GM12878 (cell line): ENCODE measurements around the gene FAM9C. TPM values are rescaled to one million over a fixed set of nuclear protein-coding genes. Genes with fewer than 3 reads are reported as not detected.

ENCODE experiments used
- ATAC-seq: fragments of 200-7000 bp; cut with Tn5 transposase; 3 replicates; pipeline ENCODE4 v1.9.1; 2020; ENCODE audit warnings: mild to moderate bottlenecking, moderate library complexity
- BruUV-seq: library from RNA; stranded (reverse); fragments of 400-500 nt; replicated peaks from 2 replicates; lab custom pipeline; 2021; lab: Mats Ljungman, UMichigan
- CTCF ChIA-PET: fragments of 300-600 bp; sonication (Branson Sonifier 250); formaldehyde crosslinking; extraction: SDS; loops from one replicate; lab custom pipeline; 2021; ENCODE audit warnings: inconsistent platforms; lab: Yijun Ruan, JAX
- POLR2A ChIA-PET: fragments of 350-600 bp; formaldehyde crosslinking; extraction: SDS; loops from one replicate; lab custom pipeline; 2021; ENCODE audit warnings: inconsistent platforms; lab: Charles Lee
- RAD21 ChIA-PET: fragments of 300-600 bp; sonication (Branson Sonifier 250); formaldehyde crosslinking; loops from one replicate; lab custom pipeline; 2023; ENCODE audit warnings: antibody characterized with exemption; ENCODE audit not compliant: unreplicated experiment; lab: Charles Lee
- SMC1A ChIA-PET: fragments of 300-600 bp; sonication (Branson Sonifier 250); formaldehyde crosslinking; loops from one replicate; lab custom pipeline; 2023; ENCODE audit not compliant: unreplicated experiment, uncharacterized antibody; lab: Charles Lee
- DNase-seq: peaks from one replicate; pipeline ENCODE4 v3.0.0-alpha.2; 2011; ENCODE audit warnings: low read depth, low spot score
- FAIRE-seq: peaks from 3 replicates; lab custom pipeline; 2011; peaks lifted over from hg19 to GRCh38; lab: Jason Lieb, UNC
- H2AFZ ChIP-seq: 2 replicates; pipeline ENCODE4 v1.6.0; 2011; ENCODE audit warnings: low read depth, low read length, control low read depth; ENCODE audit not compliant: control insufficient read depth
- H3K27ac ChIP-seq: 2 replicates; pipeline ENCODE4 v1.5.1; 2011; ENCODE audit warnings: control low read depth; ENCODE audit not compliant: control insufficient read depth, insufficient read depth
- H3K27me3 ChIP-seq, 2 experiments: replicated peaks in 1 of 2; 2 replicates each; pipeline versions ENCODE4 v1.6.0 to v1.6.1; 2011; ENCODE audit warnings: low read length in 1 of 2; ENCODE audit not compliant: control insufficient read depth in 2 of 2, insufficient read depth in 2 of 2
- H3K36me3 ChIP-seq, 2 experiments: 2 replicates each; pipeline ENCODE4 v1.5.1; 2011; ENCODE audit warnings: low read length in 1 of 2; ENCODE audit not compliant: control insufficient read depth in 2 of 2, insufficient read depth in 2 of 2
- H3K4me1 ChIP-seq: 2 replicates; pipeline ENCODE4 v1.6.1; 2011; ENCODE audit warnings: mild to moderate bottlenecking, low read length, moderate library complexity, mixed read lengths; ENCODE audit not compliant: control insufficient read depth, insufficient read depth
- H3K4me2 ChIP-seq: 2 replicates; pipeline ENCODE4 v1.6.0; 2011; ENCODE audit warnings: control low read depth; ENCODE audit not compliant: control insufficient read depth, insufficient read depth
- H3K4me3 ChIP-seq: fragments of 200-600 bp; sonication (generic); 2 replicates; pipeline ENCODE4 v1.5.1; 2016
- H3K79me2 ChIP-seq: 2 replicates; pipeline ENCODE4 v1.6.0; 2011; ENCODE audit warnings: low read length; ENCODE audit not compliant: control insufficient read depth, insufficient read depth
- H3K9ac ChIP-seq: 2 replicates; pipeline ENCODE4 v1.8.0; 2011; ENCODE audit warnings: low read length, control low read depth, mixed read lengths; ENCODE audit not compliant: control insufficient read depth, insufficient read depth
- H3K9me3 ChIP-seq: replicated peaks from 3 replicates; pipeline ENCODE4 v1.5.1; 2011; ENCODE audit warnings: mild to moderate bottlenecking, low read length; ENCODE audit not compliant: control insufficient read depth, insufficient read depth
- H4K20me1 ChIP-seq: 2 replicates; pipeline ENCODE4 v1.6.0; 2011; ENCODE audit not compliant: control insufficient read depth, insufficient read depth
- BRCA1 ChIP-seq: IDR thresholded peaks from 2 replicates; pipeline ENCODE4 v1.6.1; 2011; ENCODE audit warnings: low read depth, low read length, improper control_type of control experiment
- CHD2 ChIP-seq: IDR thresholded peaks from 2 replicates; pipeline ENCODE4 v1.6.1; 2011; ENCODE audit warnings: low read depth, low read length, improper control_type of control experiment, borderline replicate concordance
- EED ChIP-seq: sonication (generic); IDR thresholded peaks from 2 replicates; pipeline ENCODE4 v1.6.1; 2016; ENCODE audit warnings: antibody characterized with exemption, low read depth
- EP300 ChIP-seq, 2 experiments: fragments of 150-350 bp in 1 of 2; IDR thresholded peaks; 2 replicates each; pipeline ENCODE4 v1.6.1; 2011 to 2012; ENCODE audit warnings: low read depth in 2 of 2, low read length in 2 of 2, borderline replicate concordance in 1 of 2, improper control_type of control experiment in 1 of 2, inconsistent platforms in 1 of 2; ENCODE audit not compliant: control insufficient read depth in 1 of 2
- IKZF1 ChIP-seq: fragments of 450-650 bp; conservative IDR thresholded peaks from 2 replicates; pipeline ENCODE4 v1.6.1; 2017; ENCODE audit warnings: antibody characterized with exemption, mild to moderate bottlenecking
- PAX5 ChIP-seq: IDR thresholded peaks from 2 replicates; pipeline ENCODE4 v1.6.1; 2011; ENCODE audit warnings: low read depth, low read length, borderline replicate concordance
- RBBP5 ChIP-seq: fragments of 200-600 bp; sonication (generic); conservative IDR thresholded peaks from 2 replicates; pipeline ENCODE4 v1.6.1; 2016
- RUNX3 ChIP-seq: IDR thresholded peaks from 2 replicates; pipeline ENCODE4 v1.6.1; 2012; ENCODE audit warnings: low read length, inconsistent platforms
- TBL1XR1 ChIP-seq: IDR thresholded peaks from 2 replicates; pipeline ENCODE4 v1.6.1; 2012; ENCODE audit warnings: low read depth, low read length, improper control_type of control experiment
- WGBS: methylation state at CpG from one replicate; pipeline ENCODE4 v1.1.6; 2016; ENCODE audit warnings: low lambda C conversion rate; ENCODE audit not compliant: insufficient replicate concordance, insufficient coverage; ENCODE audit errors: missing lambda C conversion rate; 5-methylcytosine and 5-hydroxymethylcytosine counted together
- in situ Hi-C: fragments of 300-500 bp; cut with MboI; formaldehyde crosslinking; loops from 9 replicates; pipeline ENCODE4 v1.14.3; 2018; ENCODE audit warnings: mixed read lengths
- intact Hi-C: fragments of 100-400 bp; cut with micrococcal nuclease; formaldehyde crosslinking; loops from one replicate; pipeline ENCODE4 v1.14.2; 2022; ENCODE audit not compliant: unreplicated experiment
- polyA plus RNA-seq, 11 experiments: library from polyadenylated mRNA; depleted of rRNA in 4 of 11; unstranded in 6 of 11; stranded (reverse) in 5 of 11; fragments of >200 nt; fragmentation: Nextera tagmentation in 4 of 11; fragmentation: Illumina TruSeq in 1 of 11; extraction: Ambion mirVana in 4 of 11; extraction: Trizol in 1 of 11; gene quantifications; 1 replicate in 1 of 11; 2 replicates in 10 of 11; pipeline versions ENCODE4 v1.2.1 to v1.2.3, GENCODE V29; 2011 to 2016; ENCODE audit warnings: inconsistent platforms in 2 of 11, missing spikeins in 2 of 11, low read depth in 1 of 11
- total RNA-seq, 4 experiments: library from RNA; depleted of rRNA in 3 of 4; stranded (reverse); fragments of >200 nt in 3 of 4; fragmentation: Illumina TruSeq in 1 of 4; extraction: Trizol in 1 of 4; gene quantifications; 2 replicates each; pipeline versions ENCODE4 v1.2.1 to v1.2.3, GENCODE V29; 2013 to 2021
- TF ChIP-seq, protein P1 (sequence below): IDR thresholded peaks from 2 replicates; pipeline ENCODE4 v1.6.1; 2012; ENCODE audit warnings: improper control_type of control experiment, low read depth, low read length; ENCODE audit not compliant: insufficient replicate concordance
- TF ChIP-seq, protein P2 (sequence below): fragments of 450-650 bp; IDR thresholded peaks from 2 replicates; pipeline ENCODE4 v1.6.1; 2014; ENCODE audit warnings: mild to moderate bottlenecking
- TF ChIP-seq, protein P3 (sequence below): IDR thresholded peaks from 2 replicates; pipeline ENCODE4 v1.6.1; 2012; ENCODE audit warnings: mild to moderate bottlenecking, low read depth, low read length

Gene FAM9C
- total and polyA plus RNA-seq, 10 of the 15 experiments (the other 5 are each of a cell fraction or from before 2014, with no cell fraction given) = 0.01 to 0.03 TPM; not detected in 8

DNA sequence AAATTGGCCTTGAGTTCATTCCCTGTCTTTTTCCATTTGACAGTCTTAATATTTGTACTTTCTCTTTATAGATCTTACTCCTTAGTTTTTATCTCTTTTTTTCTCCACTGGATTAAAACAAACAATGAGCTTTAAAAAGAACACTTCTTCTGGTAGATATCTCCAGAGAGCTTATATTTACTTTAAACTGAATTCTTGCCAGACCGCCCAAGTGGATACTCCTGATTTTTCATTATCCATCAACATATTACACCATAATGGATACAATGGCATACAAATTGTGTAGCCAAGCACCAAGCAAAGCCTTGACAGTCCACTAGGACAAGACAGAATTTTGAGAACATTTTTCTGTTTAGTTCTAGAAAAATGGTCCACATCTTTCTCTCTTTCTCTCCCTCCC is 50.6 kb downstream of the FAM9C start (continued):
- TF ChIP-seq, protein P1, sequence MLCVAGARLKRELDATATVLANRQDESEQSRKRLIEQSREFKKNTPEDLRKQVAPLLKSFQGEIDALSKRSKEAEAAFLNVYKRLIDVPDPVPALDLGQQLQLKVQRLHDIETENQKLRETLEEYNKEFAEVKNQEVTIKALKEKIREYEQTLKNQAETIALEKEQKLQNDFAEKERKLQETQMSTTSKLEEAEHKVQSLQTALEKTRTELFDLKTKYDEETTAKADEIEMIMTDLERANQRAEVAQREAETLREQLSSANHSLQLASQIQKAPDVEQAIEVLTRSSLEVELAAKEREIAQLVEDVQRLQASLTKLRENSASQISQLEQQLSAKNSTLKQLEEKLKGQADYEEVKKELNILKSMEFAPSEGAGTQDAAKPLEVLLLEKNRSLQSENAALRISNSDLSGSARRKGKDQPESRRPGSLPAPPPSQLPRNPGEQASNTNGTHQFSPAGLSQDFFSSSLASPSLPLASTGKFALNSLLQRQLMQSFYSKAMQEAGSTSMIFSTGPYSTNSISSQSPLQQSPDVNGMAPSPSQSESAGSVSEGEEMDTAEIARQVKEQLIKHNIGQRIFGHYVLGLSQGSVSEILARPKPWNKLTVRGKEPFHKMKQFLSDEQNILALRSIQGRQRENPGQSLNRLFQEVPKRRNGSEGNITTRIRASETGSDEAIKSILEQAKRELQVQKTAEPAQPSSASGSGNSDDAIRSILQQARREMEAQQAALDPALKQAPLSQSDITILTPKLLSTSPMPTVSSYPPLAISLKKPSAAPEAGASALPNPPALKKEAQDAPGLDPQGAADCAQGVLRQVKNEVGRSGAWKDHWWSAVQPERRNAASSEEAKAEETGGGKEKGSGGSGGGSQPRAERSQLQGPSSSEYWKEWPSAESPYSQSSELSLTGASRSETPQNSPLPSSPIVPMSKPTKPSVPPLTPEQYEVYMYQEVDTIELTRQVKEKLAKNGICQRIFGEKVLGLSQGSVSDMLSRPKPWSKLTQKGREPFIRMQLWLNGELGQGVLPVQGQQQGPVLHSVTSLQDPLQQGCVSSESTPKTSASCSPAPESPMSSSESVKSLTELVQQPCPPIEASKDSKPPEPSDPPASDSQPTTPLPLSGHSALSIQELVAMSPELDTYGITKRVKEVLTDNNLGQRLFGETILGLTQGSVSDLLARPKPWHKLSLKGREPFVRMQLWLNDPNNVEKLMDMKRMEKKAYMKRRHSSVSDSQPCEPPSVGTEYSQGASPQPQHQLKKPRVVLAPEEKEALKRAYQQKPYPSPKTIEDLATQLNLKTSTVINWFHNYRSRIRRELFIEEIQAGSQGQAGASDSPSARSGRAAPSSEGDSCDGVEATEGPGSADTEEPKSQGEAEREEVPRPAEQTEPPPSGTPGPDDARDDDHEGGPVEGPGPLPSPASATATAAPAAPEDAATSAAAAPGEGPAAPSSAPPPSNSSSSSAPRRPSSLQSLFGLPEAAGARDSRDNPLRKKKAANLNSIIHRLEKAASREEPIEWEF = no peak
- TF ChIP-seq, protein P2, sequence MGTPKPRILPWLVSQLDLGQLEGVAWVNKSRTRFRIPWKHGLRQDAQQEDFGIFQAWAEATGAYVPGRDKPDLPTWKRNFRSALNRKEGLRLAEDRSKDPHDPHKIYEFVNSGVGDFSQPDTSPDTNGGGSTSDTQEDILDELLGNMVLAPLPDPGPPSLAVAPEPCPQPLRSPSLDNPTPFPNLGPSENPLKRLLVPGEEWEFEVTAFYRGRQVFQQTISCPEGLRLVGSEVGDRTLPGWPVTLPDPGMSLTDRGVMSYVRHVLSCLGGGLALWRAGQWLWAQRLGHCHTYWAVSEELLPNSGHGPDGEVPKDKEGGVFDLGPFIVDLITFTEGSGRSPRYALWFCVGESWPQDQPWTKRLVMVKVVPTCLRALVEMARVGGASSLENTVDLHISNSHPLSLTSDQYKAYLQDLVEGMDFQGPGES = no peak
- TF ChIP-seq EP300 (IDR thresholded peaks at IDR 0.05; ENCODE audit: borderline replicate concordance in 1 of 2, control insufficient read depth in 1 of 2, low read depth in 2 of 2, low read length in 2 of 2) = no peak

DNA sequence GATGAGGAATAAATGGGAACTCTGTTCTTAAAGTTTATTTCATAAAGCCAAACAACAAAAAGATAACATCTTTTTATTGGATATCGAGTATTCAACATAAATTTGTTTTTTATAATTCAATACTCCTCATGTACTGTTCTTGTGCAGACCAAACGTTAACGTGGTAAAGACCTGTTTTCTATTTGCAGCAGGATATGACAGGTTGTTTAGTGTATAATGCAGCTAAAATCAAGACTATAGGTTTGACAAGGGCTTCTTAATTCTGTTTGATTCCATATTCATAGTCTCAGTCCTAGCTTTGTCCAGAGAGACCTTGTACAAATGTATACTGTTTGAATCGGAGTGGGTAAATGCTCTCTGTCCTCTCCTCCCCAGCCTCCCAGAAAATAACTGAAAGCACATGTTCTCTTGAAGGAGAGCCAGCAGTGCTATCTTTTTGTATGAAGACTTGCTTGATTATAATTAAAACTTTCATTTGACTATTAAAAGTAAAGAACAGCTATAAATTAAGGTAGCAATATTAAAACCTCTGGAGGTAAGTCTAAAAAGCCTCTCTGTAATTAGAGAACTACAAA is 51.8 kb downstream of the FAM9C start:
- WGBS = 58% methylated on average over 4 of the region's 4 CpGs
- FAIRE-seq = no peak
- RAD21 ChIA-PET = interaction anchor here (1.1 to 2.2 kb wide), 4 partner anchors 12 to 98 kb away, joined by 3 to 5 read pairs (median 4); no protein-coding TSS in a partner anchor
- TF ChIP-seq TBL1XR1 (no peak), RUNX3 (no peak), IKZF1 (no peak), EED (no peak), CHD2 (no peak), PAX5 (no peak), RBBP5 (no peak), BRCA1 (no peak)
- TF ChIP-seq, protein P3, sequence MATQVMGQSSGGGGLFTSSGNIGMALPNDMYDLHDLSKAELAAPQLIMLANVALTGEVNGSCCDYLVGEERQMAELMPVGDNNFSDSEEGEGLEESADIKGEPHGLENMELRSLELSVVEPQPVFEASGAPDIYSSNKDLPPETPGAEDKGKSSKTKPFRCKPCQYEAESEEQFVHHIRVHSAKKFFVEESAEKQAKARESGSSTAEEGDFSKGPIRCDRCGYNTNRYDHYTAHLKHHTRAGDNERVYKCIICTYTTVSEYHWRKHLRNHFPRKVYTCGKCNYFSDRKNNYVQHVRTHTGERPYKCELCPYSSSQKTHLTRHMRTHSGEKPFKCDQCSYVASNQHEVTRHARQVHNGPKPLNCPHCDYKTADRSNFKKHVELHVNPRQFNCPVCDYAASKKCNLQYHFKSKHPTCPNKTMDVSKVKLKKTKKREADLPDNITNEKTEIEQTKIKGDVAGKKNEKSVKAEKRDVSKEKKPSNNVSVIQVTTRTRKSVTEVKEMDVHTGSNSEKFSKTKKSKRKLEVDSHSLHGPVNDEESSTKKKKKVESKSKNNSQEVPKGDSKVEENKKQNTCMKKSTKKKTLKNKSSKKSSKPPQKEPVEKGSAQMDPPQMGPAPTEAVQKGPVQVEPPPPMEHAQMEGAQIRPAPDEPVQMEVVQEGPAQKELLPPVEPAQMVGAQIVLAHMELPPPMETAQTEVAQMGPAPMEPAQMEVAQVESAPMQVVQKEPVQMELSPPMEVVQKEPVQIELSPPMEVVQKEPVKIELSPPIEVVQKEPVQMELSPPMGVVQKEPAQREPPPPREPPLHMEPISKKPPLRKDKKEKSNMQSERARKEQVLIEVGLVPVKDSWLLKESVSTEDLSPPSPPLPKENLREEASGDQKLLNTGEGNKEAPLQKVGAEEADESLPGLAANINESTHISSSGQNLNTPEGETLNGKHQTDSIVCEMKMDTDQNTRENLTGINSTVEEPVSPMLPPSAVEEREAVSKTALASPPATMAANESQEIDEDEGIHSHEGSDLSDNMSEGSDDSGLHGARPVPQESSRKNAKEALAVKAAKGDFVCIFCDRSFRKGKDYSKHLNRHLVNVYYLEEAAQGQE = no peak

More for the DNA sequence above, 51.8 kb downstream of the FAM9C start:
- POLR2A ChIA-PET = interaction anchor here (0.7 to 1.5 kb wide), 3 partner anchors 31 to 39 kb away, joined by 4 to 6 read pairs (median 5); no protein-coding TSS in a partner anchor
- no peaks in the 10 kb centered on the region for H3K36me3 ChIP-seq
- CTCF ChIA-PET = interaction anchor here (1.0 to 2.2 kb wide), 5 partner anchors 9 to 46 kb away, joined by 3 to 6 read pairs (median 4); no protein-coding TSS in a partner anchor
- no peak overlapping the region for H3K4me3 ChIP-seq
- H3K4me1 ChIP-seq = peaks cover 13% of the 10 kb centered on the region
- DNase-seq (no peak), ATAC-seq (no peak)
- no peak overlapping the region for H3K9ac ChIP-seq
- H4K20me1 ChIP-seq = no peaks in the 10 kb centered on the region
- no peaks in the 10 kb centered on the region for H3K27me3 ChIP-seq
- intact Hi-C loops (no loop called here), in situ Hi-C loops (no loop called here)
- H3K79me2 ChIP-seq = no peaks in the 10 kb centered on the region
- no peak overlapping the region for H3K27ac ChIP-seq
- H2AFZ ChIP-seq = no peak overlapping the region
- H3K4me2 ChIP-seq = no peak overlapping the region
- SMC1A ChIA-PET = interaction anchor here (0.8 to 25.1 kb wide), 7 partner anchors 10 to 89 kb away, joined by 3 to 847 read pairs (median 6); no protein-coding TSS in a partner anchor
- no peaks in the 10 kb centered on the region for H3K9me3 ChIP-seq
- BruUV-seq = no TSS peak
